AG04449 (cell line): ENCODE data around the gene CFAP161.

ENCODE experiments used
- CTCF ChIA-PET: fragments of 350-600 bp; formaldehyde crosslinking; extraction: SDS; loops from one replicate; lab custom pipeline; 2021; ENCODE audit warnings: antibody characterized with exemption; lab: Yijun Ruan, JAX
- POLR2A ChIA-PET: fragments of 400-600, 350-600 bp; formaldehyde crosslinking; extraction: SDS; loops from one replicate; lab custom pipeline; 2020; ENCODE audit warnings: antibody characterized with exemption, inconsistent platforms; lab: Yijun Ruan, JAX
- DNase-seq: peaks from one replicate; pipeline ENCODE4 v3.0.0-alpha.2; 2010; ENCODE audit warnings: low read depth, low spot score
- H3K4me3 ChIP-seq: 2 replicates; pipeline ENCODE4 v1.5.1; 2011; ENCODE audit warnings: low read depth, mild to moderate bottlenecking, control low read depth, low read length
- CTCF ChIP-seq: IDR thresholded peaks from one replicate; pipeline ENCODE4 v1.5.1; 2011; ENCODE audit warnings: mild to moderate bottlenecking, moderate library complexity, low read length, control low read depth, inconsistent platforms; ENCODE audit not compliant: insufficient read depth; ENCODE audit errors: missing control alignments

The CFAP161 gene

GRCh38 chr15:81168644-81169043 lies 34.6 kb downstream of the CFAP161 start:
- ChIA-PET POLR2A (no interaction called here), CTCF (interaction anchor here (0.8 to 4.5 kb wide), 6 partner anchors 8 to 232 kb away, joined by 3 to 27 read pairs (median 4); no protein-coding TSS in a partner anchor)
- no peak overlapping the region for H3K4me3 ChIP-seq
- no peak for DNase-seq
- TF ChIP-seq CTCF, result no peak

- CTCF ChIA-PET, result interaction anchor here (1.3 to 4.5 kb wide), 5 partner anchors 9 to 97 kb away, joined by 3 to 27 read pairs (median 5); no protein-coding TSS in a partner anchor
- TF ChIP-seq CTCF, result no peak
- H3K4me3 ChIP-seq, result no peak overlapping the region
- DNase-seq, result no peak
- POLR2A ChIA-PET, result no interaction called here
Measured at GRCh38 chr15:81170511-81170910, 36.4 kb downstream of the CFAP161 start.

GRCh38 chr15:81171286-81171685 lies 37.2 kb downstream of the CFAP161 start:
- CTCF ChIA-PET, result interaction anchor here (0.7 to 4.5 kb wide), 6 partner anchors 9 to 97 kb away, joined by 3 to 27 read pairs (median 3); no protein-coding TSS in a partner anchor

GRCh38 chr15:81174125-81174791 lies 40.2 kb downstream of the CFAP161 start:
- no peak for DNase-seq
- H3K4me3 ChIP-seq, result no peak overlapping the region
- ChIA-PET CTCF (interaction anchor here (0.9 to 4.4 kb wide), 6 partner anchors 9 to 92 kb away, joined by 3 to 26 read pairs (median 4); no protein-coding TSS in a partner anchor), POLR2A (interaction anchor here (0.8 to 1.0 kb wide), 2 partner anchors 10 kb away, joined by 3 read pairs; no protein-coding TSS in a partner anchor)
- no peak for TF ChIP-seq CTCF

More at GRCh38 chr15:81171286-81171685, 37.2 kb downstream of the CFAP161 start:
- H3K4me3 ChIP-seq, result no peak overlapping the region
- no peak for DNase-seq
- POLR2A ChIA-PET, result no interaction called here
- no peak for TF ChIP-seq CTCF

GRCh38 chr15:81174792-81175327 lies 40.8 kb downstream of the CFAP161 start:
- DNase-seq, result no peak
- TF ChIP-seq CTCF, result no peak
- CTCF ChIA-PET, result interaction anchor here (1.2 to 4.4 kb wide), 5 partner anchors 10 to 92 kb away, joined by 3 to 26 read pairs (median 3); no protein-coding TSS in a partner anchor
- H3K4me3 ChIP-seq, result no peak overlapping the region
- POLR2A ChIA-PET, result interaction anchor here (0.8 kb wide), 1 partner anchor 11 kb away, joined by 3 read pairs; no protein-coding TSS in a partner anchor

- TF ChIP-seq CTCF, result no peak
- no peak for DNase-seq
- H3K4me3 ChIP-seq, result no peak overlapping the region
- ChIA-PET POLR2A (no interaction called here), CTCF (interaction anchor here (1.3 to 4.4 kb wide), 3 partner anchors 18 to 91 kb away, joined by 3 to 26 read pairs (median 20); no protein-coding TSS in a partner anchor)
Measured at GRCh38 chr15:81175496-81175895, 41.4 kb downstream of the CFAP161 start.
